Measurements from ENCODE around the gene KLHL22. TPM values are rescaled to one million over a fixed set of nuclear protein-coding genes. Genes with fewer than 3 reads are reported as not detected.
"Not testable (repeated sequence)": the region's sequence is repeated elsewhere in the genome, so short reads cannot be mapped to it uniquely, and the experiment has no call there.

KLHL22 gene
- polyA plus RNA-seq, 6 donors from 2014 or later, result 4.7 to 24.3 (median 15.9) TPM

- H3K36me3 Mint-ChIP-seq, result no peaks in the 10 kb centered on the region
- H3K4me3 Mint-ChIP-seq, result no peak overlapping the region
- no peaks in the 10 kb centered on the region for H3K9me3 Mint-ChIP-seq
- DNase-seq, result no peak
- H3K27me3 Mint-ChIP-seq, result no peaks in the 10 kb centered on the region
- no peak for ATAC-seq (ENCODE audit: low read depth in 2 of 2)
- H3K27ac Mint-ChIP-seq, result no peak overlapping the region
- peaks cover 39 to 65% (median 62%) of the 10 kb centered on the region in 3 donors for H3K4me1 Mint-ChIP-seq
Observed at GRCh38 chr22:20519558-20519957, 24.0 kb upstream of the KLHL22 start.

- ATAC-seq (ENCODE audit: low read depth in 2 of 2) (no peak), DNase-seq (no peak)
- H3K27me3 Mint-ChIP-seq, result no peaks in the 10 kb centered on the region
- H3K9me3 Mint-ChIP-seq, result no peaks in the 10 kb centered on the region
- H3K36me3 Mint-ChIP-seq, result no peaks in the 10 kb centered on the region
- H3K27ac Mint-ChIP-seq, result peak overlapping the region in 5 of 6 donors; percentile 2 to 82 (median 65)
- no peak overlapping the region for H3K4me3 Mint-ChIP-seq
- peaks cover 30 to 63% (median 60%) of the 10 kb centered on the region in 3 donors for H3K4me1 Mint-ChIP-seq
Observed at GRCh38 chr22:20517841-20518592, 22.4 kb upstream of the KLHL22 start.

GRCh38 chr22:20517422-20517821 is 21.8 kb upstream of the KLHL22 start:
- ATAC-seq (ENCODE audit: low read depth in 2 of 2), result no peak
- Mint-ChIP-seq H3K27ac (peak overlapping the region in 1 of 6 donors; percentile 53), H3K36me3 (no peaks in the 10 kb centered on the region), H3K27me3 (no peaks in the 10 kb centered on the region), H3K9me3 (no peaks in the 10 kb centered on the region), H3K4me3 (no peak overlapping the region), H3K4me1 (peaks cover 28 to 61% (median 56%) of the 10 kb centered on the region in 3 donors)
- DNase-seq, result no peak

- DNase-seq (no peak), ATAC-seq (ENCODE audit: low read depth in 2 of 2) (no peak)
- H3K36me3 Mint-ChIP-seq, result no peaks in the 10 kb centered on the region
- H3K9me3 Mint-ChIP-seq, result no peaks in the 10 kb centered on the region
- H3K27me3 Mint-ChIP-seq, result no peaks in the 10 kb centered on the region
- peak overlapping the region in 1 of 6 donors; percentile 72 for H3K27ac Mint-ChIP-seq
- H3K4me3 Mint-ChIP-seq, result no peak overlapping the region
- H3K4me1 Mint-ChIP-seq, result peaks cover 34 to 62% (median 58%) of the 10 kb centered on the region in 3 donors
Observed at GRCh38 chr22:20516399-20516798, 20.8 kb upstream of the KLHL22 start.

- peak overlapping the region in 1 of 8 donors; percentile 47 for H3K4me3 Mint-ChIP-seq
- H3K9me3 Mint-ChIP-seq, result no peaks in the 10 kb centered on the region
- H3K36me3 Mint-ChIP-seq, result no peaks in the 10 kb centered on the region
- peak overlapping the region in 1 of 6 donors; percentile 64 for H3K27ac Mint-ChIP-seq
- peaks cover 35 to 69% (median 68%) of the 10 kb centered on the region in 3 donors for H3K4me1 Mint-ChIP-seq
- no peak for DNase-seq
- H3K27me3 Mint-ChIP-seq, result no peaks in the 10 kb centered on the region
- no peak for ATAC-seq (ENCODE audit: low read depth in 2 of 2)
Observed at GRCh38 chr22:20514658-20515406, 19.2 kb upstream of the KLHL22 start.

- no peak for DNase-seq
- H3K27ac Mint-ChIP-seq, result peak overlapping the region; percentile 53 to 90 (median 74)
- ATAC-seq (ENCODE audit: low read depth in 2 of 2), result no peak
- no peaks in the 10 kb centered on the region for H3K9me3 Mint-ChIP-seq
- peaks cover 50 to 76% (median 73%) of the 10 kb centered on the region in 3 donors for H3K4me1 Mint-ChIP-seq
- H3K36me3 Mint-ChIP-seq, result no peaks in the 10 kb centered on the region
- peak overlapping the region in 2 of 8 donors; percentile 37 to 58 for H3K4me3 Mint-ChIP-seq
- H3K27me3 Mint-ChIP-seq, result no peaks in the 10 kb centered on the region
Observed at GRCh38 chr22:20511578-20512229, 16.1 kb upstream of the KLHL22 start.

GRCh38 chr22:20510811-20511577 is 15.4 kb upstream of the KLHL22 start:
- no peak for DNase-seq
- peaks cover 50 to 76% (median 71%) of the 10 kb centered on the region in 3 donors for H3K4me1 Mint-ChIP-seq
- H3K27me3 Mint-ChIP-seq, result no peaks in the 10 kb centered on the region
- peak overlapping the region in 3 of 6 donors; percentile 15 to 73 (median 58) for H3K27ac Mint-ChIP-seq
- no peak for ATAC-seq (ENCODE audit: low read depth in 2 of 2)
- peak overlapping the region in 2 of 8 donors; percentile 7 to 66 for H3K4me3 Mint-ChIP-seq
- no peaks in the 10 kb centered on the region for H3K36me3 Mint-ChIP-seq
- no peaks in the 10 kb centered on the region for H3K9me3 Mint-ChIP-seq

GRCh38 chr22:20509344-20510047 is 13.9 kb upstream of the KLHL22 start:
- peak; percentile 56 for DNase-seq
- H3K4me3 Mint-ChIP-seq, result peak overlapping the region; percentile 88 to 99 (median 97)
- H3K36me3 Mint-ChIP-seq, result no peaks in the 10 kb centered on the region
- peaks cover 49 to 71% (median 66%) of the 10 kb centered on the region in 3 donors for H3K4me1 Mint-ChIP-seq
- no peaks in the 10 kb centered on the region for H3K9me3 Mint-ChIP-seq
- H3K27ac Mint-ChIP-seq, result peak overlapping the region; percentile 83 to 98 (median 90)
- ATAC-seq (ENCODE audit: low read depth in 2 of 2), result peak; percentile 64 to 74
- H3K27me3 Mint-ChIP-seq, result no peaks in the 10 kb centered on the region

GRCh38 chr22:20508815-20509271 is 13.2 kb upstream of the KLHL22 start:
- Mint-ChIP-seq H3K36me3 (no peaks in the 10 kb centered on the region), H3K4me1 (peaks cover 46 to 64% (median 60%) of the 10 kb centered on the region in 3 donors), H3K27ac (peak overlapping the region; percentile 87 to 99 (median 95)), H3K4me3 (peak overlapping the region; percentile 88 to 99 (median 97)), H3K27me3 (no peaks in the 10 kb centered on the region), H3K9me3 (no peaks in the 10 kb centered on the region)
- DNase-seq, result no peak
- no peak for ATAC-seq (ENCODE audit: low read depth in 2 of 2)

GRCh38 chr22:20508067-20508755 is 12.6 kb upstream of the KLHL22 start:
- not testable (repeated sequence) for H3K9me3 Mint-ChIP-seq; H3K27me3 Mint-ChIP-seq; H3K36me3 Mint-ChIP-seq; DNase-seq; ATAC-seq (ENCODE audit: low read depth in 2 of 2)
- peak overlapping the region; percentile 88 to 99 (median 97) for H3K4me3 Mint-ChIP-seq
- H3K4me1 Mint-ChIP-seq, result peaks cover 46 to 59% (median 57%) of the 10 kb centered on the region in 3 donors
- H3K27ac Mint-ChIP-seq, result peak overlapping the region; percentile 87 to 99 (median 97)

GRCh38 chr22:20507253-20508066 is 11.9 kb upstream of the KLHL22 start, which contains the start of gene MED15:
TSS of gene MED15 (plus strand) at chr22:20507610. CDS start at chr22:20507679, 69 bp downstream.
- DNase-seq, result peak; percentile 85

More at GRCh38 chr22:20507253-20508066, 11.9 kb upstream of the KLHL22 start, which contains the start of gene MED15:
- H3K4me3 Mint-ChIP-seq, result peak within 1 kb of the TSS; percentile 88 to 99 (median 97)
- no peaks in the 10 kb centered on the region for H3K36me3 Mint-ChIP-seq
- H3K4me1 Mint-ChIP-seq, result peaks cover 46 to 54% (median 54%) of the 10 kb centered on the region in 3 donors
- H3K9me3 Mint-ChIP-seq, result no peaks in the 10 kb centered on the region
- peak within 1 kb of the TSS; percentile 96 to 99 (median 97) for H3K27ac Mint-ChIP-seq
- no peaks in the 10 kb centered on the region for H3K27me3 Mint-ChIP-seq
- ATAC-seq (ENCODE audit: low read depth in 2 of 2), result peak; percentile 91 to 92
